Prostate gland (tissue), 2 donors: ENCODE measurements around the gene IFITM1. TPM values are rescaled to one million over a fixed set of nuclear protein-coding genes. Genes with fewer than 3 reads are reported as not detected.

ENCODE experiments used
- DNase-seq: peaks from one replicate; pipeline ENCODE4 v3.0.0-alpha.2; 2019; ENCODE audit warnings: low spot score
- H3K27ac ChIP-seq, 2 donors: fragments of 200-600 bp; sonication (generic); 2 replicates each; pipeline ENCODE4 v1.5.1; 2017 to 2019
- H3K27me3 ChIP-seq: fragments of 200-600 bp; sonication (generic); replicated peaks from 2 replicates; pipeline ENCODE4 v1.5.1; 2019; ENCODE audit not compliant: insufficient read depth
- H3K36me3 ChIP-seq, 2 donors: fragments of 200-600 bp; sonication (generic); 1 replicate in 1 of 2; 2 replicates in 1 of 2; pipeline versions ENCODE4 v1.5.1 to v1.8.1; 2017 to 2019
- H3K4me1 ChIP-seq: fragments of 200-600 bp; sonication (generic); replicated peaks from 2 replicates; pipeline ENCODE4 v1.5.1; 2019
- H3K4me3 ChIP-seq, 2 donors: fragments of 200-600 bp; sonication (generic); 2 replicates each; pipeline ENCODE4 v1.5.1; 2017 to 2019
- H3K9me3 ChIP-seq: fragments of 200-600 bp; sonication (generic); 2 replicates; pipeline ENCODE4 v1.5.1; 2017
- POLR2A ChIP-seq: fragments of 450-650 bp; IDR thresholded peaks from one replicate; pipeline ENCODE4 v1.6.1; 2016; ENCODE audit warnings: antibody characterized with exemption, mild to moderate bottlenecking
- POLR2AphosphoS5 ChIP-seq: sonication (generic); formaldehyde crosslinking; IDR thresholded peaks from one replicate; pipeline ENCODE4 v1.6.1; 2017; ENCODE audit warnings: antibody characterized with exemption
- WGBS: methylation state at CpG from one replicate; pipeline ENCODE4 v1.1.5; 2018; 5-methylcytosine and 5-hydroxymethylcytosine counted together
- intact Hi-C: fragments of 100-400 bp; cut with DNase I; formaldehyde crosslinking; loops from one replicate; pipeline ENCODE4 v1.14.2; 2022
- total RNA-seq, 2 donors: library from RNA; depleted of rRNA; stranded (reverse); fragments of >200 nt; gene quantifications; one replicate each; pipeline ENCODE4 v1.1.0, GENCODE V29; 2016
- TF ChIP-seq, protein P1 (sequence below), 4 experiments: fragments of 200-600 bp in 2 of 4; fragments of 450-650 bp in 2 of 4; sonication (generic) in 2 of 4; IDR thresholded peaks; 1 replicate in 3 of 4; 2 replicates in 1 of 4; pipeline ENCODE4 v1.5.1; 2016 to 2019; ENCODE audit warnings: antibody characterized with exemption in 4 of 4, mild to moderate bottlenecking in 2 of 4, moderate library complexity in 2 of 4

Gene IFITM1
- total RNA-seq, 2 donors from 2014 or later = 73.9 to 182 TPM

DNA sequence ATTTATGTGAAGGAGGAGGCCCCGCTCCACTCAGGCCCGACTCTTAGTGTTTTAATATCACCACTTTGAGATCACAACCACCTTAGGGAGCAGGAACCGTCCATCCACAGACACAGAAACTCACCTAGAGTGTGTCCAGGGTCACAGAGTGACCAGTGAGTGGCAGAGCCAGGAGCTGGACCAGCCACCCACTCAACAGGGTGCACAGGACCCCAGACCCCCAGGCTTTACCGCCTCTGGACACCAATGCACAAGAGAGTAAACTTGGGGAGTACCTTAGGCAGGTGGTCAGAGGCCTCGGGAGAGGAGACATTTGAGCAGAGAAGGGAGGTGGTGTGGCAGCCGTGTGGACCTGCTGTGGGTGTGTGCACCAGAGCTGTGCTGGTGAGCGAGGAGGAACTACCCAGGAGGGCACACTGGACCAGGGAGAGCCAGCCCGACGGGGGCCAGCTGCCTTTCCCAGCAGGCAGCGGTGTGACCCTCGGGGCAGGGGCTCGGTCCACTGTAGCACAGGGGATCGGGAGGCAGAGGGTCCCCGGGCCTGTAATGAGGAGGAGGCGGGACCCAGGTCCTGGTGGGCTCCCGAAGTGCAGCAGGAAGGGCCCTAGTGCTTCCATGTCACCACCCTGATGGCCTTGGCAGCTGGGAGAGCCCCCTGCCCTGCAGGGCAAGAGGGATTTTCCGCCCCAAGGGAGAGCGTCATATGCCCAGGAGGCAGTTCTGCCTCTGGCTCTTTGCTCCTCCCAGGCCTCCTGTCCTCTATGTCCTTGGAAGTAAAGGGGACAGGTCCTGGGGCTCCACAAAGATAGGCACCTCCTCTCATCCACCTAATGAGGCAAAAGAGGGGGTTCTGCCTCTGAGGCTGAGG is 43.2 kb upstream of the IFITM1 start:
- WGBS = 78% methylated on average over 18 of the region's 18 CpGs
- H3K4me1 ChIP-seq = no peaks in the 10 kb centered on the region
- no peak overlapping the region for H3K27ac ChIP-seq
- no peaks in the 10 kb centered on the region for H3K36me3 ChIP-seq
- TF ChIP-seq POLR2AphosphoS5 (no peak), POLR2A (no peak)
- TF ChIP-seq, protein P1, sequence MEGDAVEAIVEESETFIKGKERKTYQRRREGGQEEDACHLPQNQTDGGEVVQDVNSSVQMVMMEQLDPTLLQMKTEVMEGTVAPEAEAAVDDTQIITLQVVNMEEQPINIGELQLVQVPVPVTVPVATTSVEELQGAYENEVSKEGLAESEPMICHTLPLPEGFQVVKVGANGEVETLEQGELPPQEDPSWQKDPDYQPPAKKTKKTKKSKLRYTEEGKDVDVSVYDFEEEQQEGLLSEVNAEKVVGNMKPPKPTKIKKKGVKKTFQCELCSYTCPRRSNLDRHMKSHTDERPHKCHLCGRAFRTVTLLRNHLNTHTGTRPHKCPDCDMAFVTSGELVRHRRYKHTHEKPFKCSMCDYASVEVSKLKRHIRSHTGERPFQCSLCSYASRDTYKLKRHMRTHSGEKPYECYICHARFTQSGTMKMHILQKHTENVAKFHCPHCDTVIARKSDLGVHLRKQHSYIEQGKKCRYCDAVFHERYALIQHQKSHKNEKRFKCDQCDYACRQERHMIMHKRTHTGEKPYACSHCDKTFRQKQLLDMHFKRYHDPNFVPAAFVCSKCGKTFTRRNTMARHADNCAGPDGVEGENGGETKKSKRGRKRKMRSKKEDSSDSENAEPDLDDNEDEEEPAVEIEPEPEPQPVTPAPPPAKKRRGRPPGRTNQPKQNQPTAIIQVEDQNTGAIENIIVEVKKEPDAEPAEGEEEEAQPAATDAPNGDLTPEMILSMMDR (IDR thresholded peaks at IDR 0.05) = no peak
- no peak for DNase-seq
- no peaks in the 10 kb centered on the region for H3K27me3 ChIP-seq
- intact Hi-C loops = no loop called here
- no peaks in the 10 kb centered on the region for H3K9me3 ChIP-seq
- H3K4me3 ChIP-seq = no peak overlapping the region

DNA sequence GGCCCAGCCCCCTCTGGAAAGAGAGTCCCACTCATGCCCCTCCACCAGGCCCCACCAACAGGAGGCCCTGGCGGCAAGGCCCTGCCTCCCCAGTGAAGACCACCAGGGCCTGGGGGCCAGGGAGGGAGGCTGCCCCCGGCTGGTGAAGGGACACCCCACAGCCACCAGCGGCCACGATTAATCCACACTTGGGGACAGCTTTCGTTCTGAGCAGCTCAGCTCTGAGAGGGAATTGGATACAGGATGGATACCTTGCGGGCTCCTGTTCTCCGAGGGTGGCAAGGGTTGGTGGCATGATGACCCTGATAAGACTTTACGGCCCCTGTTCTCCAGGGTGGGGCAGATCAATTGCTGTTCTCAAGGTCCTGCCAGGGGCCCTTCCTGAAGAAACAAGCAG is 42.5 kb upstream of the IFITM1 start:
- Histone ChIP-seq H3K27me3 (no peaks in the 10 kb centered on the region), H3K27ac (no peak overlapping the region), H3K36me3 (no peaks in the 10 kb centered on the region), H3K9me3 (no peaks in the 10 kb centered on the region), H3K4me3 (no peak overlapping the region), H3K4me1 (no peaks in the 10 kb centered on the region)
- DNase-seq = no peak
- intact Hi-C loops = no loop called here
- WGBS = 76% methylated on average over 6 of the region's 8 CpGs
- no peak for TF ChIP-seq POLR2AphosphoS5
- TF ChIP-seq, protein P1 (IDR thresholded peaks at IDR 0.05) = no peak
- TF ChIP-seq POLR2A = no peak

DNA sequence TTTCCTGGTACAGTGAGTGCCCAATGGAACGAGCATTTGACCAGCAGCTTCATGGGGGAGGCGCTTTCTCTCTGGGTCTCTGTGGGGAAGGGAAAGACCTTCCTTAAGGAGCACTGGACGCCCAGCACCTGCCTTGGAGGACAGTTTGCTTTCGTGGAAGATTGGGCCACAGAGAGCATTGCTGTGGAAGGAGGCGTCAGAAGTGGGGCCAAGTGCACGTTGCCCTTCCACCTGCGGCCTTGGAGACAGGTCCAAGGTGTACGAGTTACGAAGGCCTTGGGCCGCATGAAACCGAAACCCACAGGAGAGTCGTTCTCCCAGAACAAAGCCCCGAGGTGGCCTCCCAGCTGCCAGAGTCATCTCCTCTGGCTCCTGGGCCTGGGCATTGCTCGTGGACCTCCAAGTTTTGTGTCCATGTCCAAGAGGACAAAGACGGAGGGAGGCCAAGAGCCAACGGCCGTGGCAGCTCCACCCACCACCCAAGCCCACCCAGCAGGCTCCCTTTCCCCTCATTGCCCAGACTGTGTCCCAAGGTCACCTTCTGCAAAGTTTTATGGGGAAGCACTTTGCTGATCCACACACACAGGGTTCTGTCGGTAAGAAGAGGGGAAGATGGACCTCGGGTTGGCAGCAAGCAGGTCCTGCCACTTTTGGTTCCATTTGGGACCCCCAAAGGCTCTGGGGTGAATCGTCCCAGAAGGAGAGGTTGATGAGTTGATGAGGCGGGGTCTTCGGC is 41.5 kb upstream of the IFITM1 start:
- H3K36me3 ChIP-seq = no peaks in the 10 kb centered on the region
- no peak for TF ChIP-seq POLR2AphosphoS5
- TF ChIP-seq POLR2A = no peak
- TF ChIP-seq, protein P1 (IDR thresholded peaks at IDR 0.05) = no peak
- H3K27me3 ChIP-seq = no peaks in the 10 kb centered on the region
- DNase-seq = no peak
- no peaks in the 10 kb centered on the region for H3K9me3 ChIP-seq
- H3K4me1 ChIP-seq = no peaks in the 10 kb centered on the region
- no peak overlapping the region for H3K27ac ChIP-seq
- WGBS = 88% methylated on average over 21 of the region's 22 CpGs
- no peak overlapping the region for H3K4me3 ChIP-seq
- intact Hi-C loops = no loop called here

DNA sequence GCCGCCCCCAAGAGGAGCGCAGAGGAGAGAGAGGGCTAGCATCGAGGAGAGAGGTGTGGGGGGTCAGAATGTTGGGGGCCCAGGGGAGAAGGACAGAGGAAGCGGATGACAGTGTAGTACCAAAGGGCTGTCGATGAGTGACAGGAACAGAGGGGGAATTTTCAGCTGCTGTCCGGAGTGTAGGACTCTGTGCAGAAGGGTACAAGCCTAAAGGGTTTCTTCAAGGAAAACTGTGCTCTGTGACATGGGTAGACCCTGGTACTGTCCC is 41.0 kb upstream of the IFITM1 start:
- no peak overlapping the region for H3K27ac ChIP-seq
- no peak for DNase-seq
- no peaks in the 10 kb centered on the region for H3K9me3 ChIP-seq
- H3K36me3 ChIP-seq = no peaks in the 10 kb centered on the region
- no peak overlapping the region for H3K4me3 ChIP-seq
- TF ChIP-seq POLR2A (no peak), POLR2AphosphoS5 (no peak)
- TF ChIP-seq, protein P1 (IDR thresholded peaks at IDR 0.05) = no peak
- no peaks in the 10 kb centered on the region for H3K4me1 ChIP-seq
- H3K27me3 ChIP-seq = no peaks in the 10 kb centered on the region
- intact Hi-C loops = no loop called here
- 91% methylated on average over 6 of the region's 6 CpGs for WGBS

DNA sequence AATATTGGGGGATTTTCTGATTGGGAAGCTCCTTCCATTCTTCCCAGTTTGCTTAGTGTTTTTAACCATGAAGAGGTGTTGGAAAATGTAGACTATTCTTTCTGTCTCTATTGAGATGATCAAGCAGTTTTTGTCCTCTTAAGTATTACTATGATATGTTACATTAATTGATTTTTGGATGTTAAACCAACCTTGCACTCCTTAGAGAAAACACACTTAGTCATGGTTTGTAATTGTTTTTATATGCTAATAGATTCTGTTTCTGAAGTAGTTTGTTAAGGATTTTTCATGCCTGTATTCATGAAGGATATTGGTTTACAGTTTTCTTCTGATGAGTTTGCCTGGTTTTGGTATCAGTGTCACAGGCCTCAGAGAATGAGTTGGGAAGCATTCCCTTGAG is 37.6 kb upstream of the IFITM1 start:
- TF ChIP-seq POLR2AphosphoS5 (no peak), POLR2A (no peak)
- peaks cover 10% of the 10 kb centered on the region for H3K27me3 ChIP-seq
- H3K9me3 ChIP-seq = no peaks in the 10 kb centered on the region
- intact Hi-C loops = no loop called here
- no peak overlapping the region for H3K4me3 ChIP-seq
- no peak for DNase-seq
- H3K27ac ChIP-seq = no peak overlapping the region
- no peaks in the 10 kb centered on the region for H3K4me1 ChIP-seq
- no peaks in the 10 kb centered on the region for H3K36me3 ChIP-seq
